ENCODE measurements around the gene FGF21.

Gene FGF21

DNA sequence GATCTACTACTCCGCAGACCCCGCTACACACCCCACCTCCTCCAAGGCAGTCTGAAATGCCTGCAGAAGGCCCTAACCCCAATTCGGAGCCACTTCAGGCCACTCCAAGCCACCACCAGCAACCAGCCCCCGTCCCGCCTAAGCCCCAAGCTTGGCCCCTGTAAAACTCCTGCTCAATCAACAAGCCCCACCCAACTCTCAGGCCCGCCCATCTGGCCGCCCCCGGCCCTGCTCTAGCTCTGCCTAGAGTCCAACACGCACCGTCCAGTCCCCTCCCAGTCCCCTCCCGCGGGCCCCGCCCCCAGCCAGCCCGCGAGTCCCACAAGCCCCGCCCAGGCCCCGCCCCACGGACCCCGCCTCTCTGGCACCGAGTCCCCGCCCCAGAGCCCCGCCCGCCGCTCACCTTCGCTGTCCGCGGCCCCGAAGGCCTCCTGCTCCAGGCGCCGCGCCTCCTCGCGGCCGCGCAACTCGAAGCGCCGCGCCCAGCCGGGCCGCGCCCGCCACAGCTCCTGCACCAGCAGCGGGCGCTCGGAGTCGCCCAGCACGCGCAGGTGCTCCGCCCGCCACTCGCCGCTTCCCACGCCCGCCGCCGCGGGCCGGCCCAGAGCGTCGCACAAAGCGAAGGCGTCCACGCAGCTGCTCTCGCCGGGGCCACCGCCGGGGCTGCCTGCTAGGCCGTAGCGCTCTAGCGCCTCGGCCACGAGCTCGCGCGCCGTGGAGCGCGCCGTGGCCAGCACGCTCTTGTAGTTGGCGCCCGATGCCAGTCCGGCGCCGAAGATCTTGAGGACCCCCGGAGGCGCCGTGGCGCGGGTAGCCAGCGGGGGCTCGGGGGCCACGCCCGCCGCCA, 16.5 kb upstream of the FGF21 start:
- H2AFZ ChIP-seq (ENCODE audit: low read depth, low read length), result peak overlapping the region; percentile 85
- H3K4me1 ChIP-seq (ENCODE audit: insufficient read depth, low read length), result peaks cover 5% of the 10 kb centered on the region
- H3K9me3 ChIP-seq (ENCODE audit: low read length), result peaks cover 5% of the 10 kb centered on the region
- peak overlapping the region; percentile 41 for H3K4me3 ChIP-seq (ENCODE audit: low read length)
- peaks cover 14% of the 10 kb centered on the region for H3K27me3 ChIP-seq (ENCODE audit: insufficient read depth, low read length)
- H3K36me3 ChIP-seq (ENCODE audit: insufficient read depth, low read length), result no peaks in the 10 kb centered on the region

DNA sequence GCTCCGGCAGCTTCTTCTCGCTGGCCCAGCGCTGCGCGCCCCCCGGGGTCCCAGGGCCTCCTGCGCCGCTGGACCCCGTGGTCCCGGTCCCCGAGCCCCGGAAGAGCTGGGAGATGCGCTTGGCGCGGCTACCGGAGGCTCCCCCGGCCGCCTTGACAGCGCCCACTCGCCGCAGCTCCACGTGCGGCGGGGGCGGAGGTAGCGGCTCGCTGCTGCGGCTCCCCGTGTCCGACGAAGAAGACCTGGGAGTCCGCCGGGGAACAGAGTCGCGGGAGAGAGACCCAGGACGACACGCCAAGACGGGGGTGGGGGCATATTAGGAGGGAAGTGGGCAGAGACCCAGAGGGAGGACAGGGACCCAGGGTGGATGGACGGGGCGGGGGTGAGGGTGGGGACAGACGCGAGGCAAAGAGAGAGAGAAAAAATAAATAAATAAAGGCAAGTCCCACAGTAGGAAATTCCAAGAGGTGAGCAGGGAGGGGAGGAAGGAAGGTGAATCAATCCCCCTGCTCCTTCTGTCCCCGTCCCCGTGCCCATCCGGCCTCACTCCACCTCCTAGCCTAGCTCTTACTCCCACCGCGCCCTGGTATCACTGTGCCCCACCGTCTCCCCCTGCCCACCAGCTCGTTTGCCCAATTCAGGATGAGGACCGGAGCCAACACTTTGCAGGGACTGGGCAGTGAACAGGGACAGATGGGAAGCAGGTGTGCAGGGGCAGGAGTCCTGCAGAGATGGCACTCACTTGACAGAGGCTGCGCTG, 15.7 kb upstream of the FGF21 start:
- H3K4me1 ChIP-seq (ENCODE audit: insufficient read depth, low read length), result peaks cover 5% of the 10 kb centered on the region
- peak overlapping the region; percentile 41 for H3K4me3 ChIP-seq (ENCODE audit: low read length)
- peaks cover 5% of the 10 kb centered on the region for H3K9me3 ChIP-seq (ENCODE audit: low read length)
- H3K36me3 ChIP-seq (ENCODE audit: insufficient read depth, low read length), result no peaks in the 10 kb centered on the region
- H3K27me3 ChIP-seq (ENCODE audit: insufficient read depth, low read length), result peaks cover 14% of the 10 kb centered on the region
- peak overlapping the region; percentile 85 for H2AFZ ChIP-seq (ENCODE audit: low read depth, low read length)

DNA sequence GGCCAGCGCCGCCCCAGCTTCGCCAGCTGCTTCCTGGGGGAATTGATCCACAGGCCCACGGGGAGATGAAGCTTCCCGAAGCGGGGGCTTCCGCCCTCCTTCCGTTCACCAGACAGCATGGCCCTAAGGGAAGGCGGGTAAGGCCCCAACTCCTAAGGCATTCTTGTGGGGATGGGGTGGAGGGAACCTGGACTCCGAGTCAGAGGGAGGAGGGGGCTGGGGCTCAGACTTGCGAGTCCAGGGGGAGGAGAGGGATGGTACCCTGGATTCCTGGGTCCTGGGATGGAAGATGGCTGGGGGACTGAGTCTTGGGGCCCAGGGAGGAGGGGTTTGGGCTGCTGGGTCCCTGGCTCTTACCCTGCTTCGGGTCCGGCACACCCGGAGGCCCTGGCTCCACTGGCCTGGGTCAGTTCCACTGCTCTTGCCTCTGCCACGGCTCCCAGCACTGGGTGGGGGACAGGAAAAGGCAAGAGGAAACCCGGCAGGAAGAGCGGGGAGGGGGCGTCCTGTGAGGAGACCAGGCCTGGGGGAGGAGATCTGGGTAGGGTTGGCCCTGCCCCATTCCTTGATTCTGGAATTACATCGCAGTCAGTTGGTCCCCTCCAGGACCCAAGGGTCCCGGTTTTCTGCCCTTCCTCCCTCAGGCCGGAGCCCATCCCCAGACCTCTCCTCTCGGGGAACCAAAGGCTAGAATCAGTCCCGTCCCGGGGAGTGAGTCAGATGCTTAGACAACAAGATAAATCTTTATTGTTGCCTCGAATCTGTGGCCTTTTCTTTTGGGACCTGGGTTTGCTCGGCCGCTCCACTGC, 15.0 kb upstream of the FGF21 start, which contains the start of gene RASIP1:
RASIP1 (minus strand) TSS at position 447 of the 809 bp plus-strand sequence; CDS start at position 119, 328 bp downstream.
- H3K9me3 ChIP-seq (ENCODE audit: low read length), result peaks cover 5% of the 10 kb centered on the region
- peak within 1 kb of the TSS; percentile 41 for H3K4me3 ChIP-seq (ENCODE audit: low read length)
- H3K4me1 ChIP-seq (ENCODE audit: insufficient read depth, low read length), result peaks cover 5% of the 10 kb centered on the region
- H3K27me3 ChIP-seq (ENCODE audit: insufficient read depth, low read length), result peaks cover 14% of the 10 kb centered on the region
- peak within 1 kb of the TSS; percentile 85 for H2AFZ ChIP-seq (ENCODE audit: low read depth, low read length)
- H3K36me3 ChIP-seq (ENCODE audit: insufficient read depth, low read length), result no peaks in the 10 kb centered on the region

DNA sequence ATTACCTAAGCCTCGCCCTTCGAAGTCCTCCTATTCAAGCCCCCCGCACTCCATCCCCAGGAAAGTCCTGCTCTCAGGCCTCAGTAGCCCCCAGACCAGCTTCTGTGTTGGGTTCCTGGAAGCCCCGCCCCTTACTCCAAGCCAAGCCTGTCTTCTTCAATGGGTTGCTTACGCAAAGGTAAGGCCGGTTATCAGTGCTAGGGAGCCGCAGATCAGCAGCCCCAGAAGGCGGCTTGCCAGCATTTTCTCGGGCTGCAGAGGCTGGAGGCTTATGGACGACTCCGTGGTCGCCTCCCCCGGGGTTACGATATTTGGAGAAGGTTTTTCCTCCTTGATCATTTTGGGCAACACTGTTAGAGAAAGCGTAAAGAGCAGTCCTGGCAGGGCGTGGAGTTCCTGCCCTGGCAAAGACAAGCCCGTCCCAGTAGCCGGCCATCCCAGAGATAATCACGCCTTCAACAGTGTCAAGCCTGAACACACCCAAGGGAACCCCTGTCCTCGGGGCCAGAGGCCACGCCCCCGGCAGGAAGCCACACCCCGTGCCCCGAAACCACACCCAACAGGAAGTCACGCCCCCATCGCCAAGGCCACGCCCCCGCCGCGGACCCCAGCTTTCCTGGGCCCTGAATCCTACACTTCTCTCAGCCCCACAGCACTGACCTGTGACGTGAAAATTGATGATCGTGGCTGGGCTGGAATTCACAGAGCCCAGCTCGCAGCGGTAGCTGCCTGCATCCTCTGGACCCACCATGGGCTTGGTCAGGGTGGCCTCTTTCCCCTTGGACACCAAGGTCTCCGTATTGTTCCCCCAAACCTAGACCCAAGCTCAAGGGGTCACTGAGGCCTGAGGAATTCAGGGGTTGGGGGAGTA, 14.0 kb upstream of the FGF21 start:
- peaks cover 5% of the 10 kb centered on the region for H3K9me3 ChIP-seq (ENCODE audit: low read length)
- H2AFZ ChIP-seq (ENCODE audit: low read depth, low read length), result no peak overlapping the region
- peaks cover 5% of the 10 kb centered on the region for H3K4me1 ChIP-seq (ENCODE audit: insufficient read depth, low read length)
- peaks cover 14% of the 10 kb centered on the region for H3K27me3 ChIP-seq (ENCODE audit: insufficient read depth, low read length)
- no peak overlapping the region for H3K4me3 ChIP-seq (ENCODE audit: low read length)
- H3K36me3 ChIP-seq (ENCODE audit: insufficient read depth, low read length), result no peaks in the 10 kb centered on the region

DNA sequence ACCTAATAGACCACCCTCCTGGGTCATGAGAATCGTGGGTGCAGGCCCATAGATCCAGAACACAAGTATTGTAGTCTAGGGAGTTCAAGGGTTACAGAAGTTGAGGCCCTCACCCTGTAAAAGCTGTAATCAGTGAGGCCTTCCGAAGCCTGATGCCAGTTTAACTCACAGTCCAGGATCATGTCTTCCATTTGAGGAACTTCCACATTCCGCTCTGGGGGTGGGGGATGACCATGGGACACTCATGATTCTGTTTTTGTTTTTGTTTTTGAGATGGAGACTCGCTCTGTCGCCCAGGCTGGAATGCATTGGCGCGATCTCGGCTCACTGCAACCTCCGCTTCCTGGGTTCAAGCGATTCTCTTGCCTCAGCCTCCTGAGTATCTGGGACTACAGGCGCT, 13.2 kb upstream of the FGF21 start:
- H3K36me3 ChIP-seq (ENCODE audit: insufficient read depth, low read length), result no peaks in the 10 kb centered on the region
- H3K4me3 ChIP-seq (ENCODE audit: low read length), result no peak overlapping the region
- H3K4me1 ChIP-seq (ENCODE audit: insufficient read depth, low read length), result peaks cover 5% of the 10 kb centered on the region
- H3K27me3 ChIP-seq (ENCODE audit: insufficient read depth, low read length), result peaks cover 14% of the 10 kb centered on the region
- H2AFZ ChIP-seq (ENCODE audit: low read depth, low read length), result no peak overlapping the region
- H3K9me3 ChIP-seq (ENCODE audit: low read length), result peaks cover 5% of the 10 kb centered on the region

DNA sequence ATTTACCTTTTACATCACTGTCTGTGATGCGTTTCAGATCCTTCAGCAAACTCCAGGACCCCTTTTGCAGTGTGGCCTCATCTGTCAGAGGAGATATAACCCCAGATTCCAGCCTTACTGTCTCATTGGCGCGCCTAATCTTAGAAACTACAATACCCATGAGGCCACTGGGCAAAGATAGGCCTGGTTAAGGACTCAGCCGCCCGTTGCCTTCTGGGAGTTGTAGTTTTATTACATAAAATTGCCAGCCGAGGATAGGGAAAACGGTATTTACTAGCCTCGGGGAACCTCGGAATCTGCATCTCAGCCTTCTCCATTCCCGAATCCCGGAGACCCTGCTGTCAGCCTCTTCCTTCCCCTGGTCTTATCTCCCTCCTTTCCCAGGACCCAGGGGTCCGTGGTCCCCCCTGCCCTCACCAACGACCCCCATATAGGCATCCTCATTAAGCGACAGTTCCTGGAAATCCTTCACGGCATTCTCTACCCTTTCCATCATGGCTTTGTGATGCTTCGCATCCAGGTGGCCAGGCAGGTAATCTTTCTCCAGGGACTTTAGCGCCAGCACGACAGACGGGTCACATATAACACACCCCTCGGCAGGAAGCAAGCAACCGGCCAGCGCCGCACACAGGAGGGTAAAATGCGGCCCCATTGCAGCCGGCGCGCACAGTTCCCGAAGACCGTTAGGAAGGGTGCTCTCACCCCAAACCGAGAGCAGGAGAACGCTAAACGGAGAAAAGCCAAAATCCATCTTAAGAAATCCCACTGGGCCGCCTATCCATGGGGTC, 9.9 kb upstream of the FGF21 start:
- Histone ChIP-seq H2AFZ (ENCODE audit: low read depth, low read length) (no peak overlapping the region), H3K4me3 (ENCODE audit: low read length) (no peak overlapping the region), H3K9me3 (ENCODE audit: low read length) (peaks cover 5% of the 10 kb centered on the region), H3K27me3 (ENCODE audit: insufficient read depth, low read length) (peaks cover 19% of the 10 kb centered on the region), H3K36me3 (ENCODE audit: insufficient read depth, low read length) (no peaks in the 10 kb centered on the region), H3K4me1 (ENCODE audit: insufficient read depth, low read length) (no peaks in the 10 kb centered on the region)

DNA sequence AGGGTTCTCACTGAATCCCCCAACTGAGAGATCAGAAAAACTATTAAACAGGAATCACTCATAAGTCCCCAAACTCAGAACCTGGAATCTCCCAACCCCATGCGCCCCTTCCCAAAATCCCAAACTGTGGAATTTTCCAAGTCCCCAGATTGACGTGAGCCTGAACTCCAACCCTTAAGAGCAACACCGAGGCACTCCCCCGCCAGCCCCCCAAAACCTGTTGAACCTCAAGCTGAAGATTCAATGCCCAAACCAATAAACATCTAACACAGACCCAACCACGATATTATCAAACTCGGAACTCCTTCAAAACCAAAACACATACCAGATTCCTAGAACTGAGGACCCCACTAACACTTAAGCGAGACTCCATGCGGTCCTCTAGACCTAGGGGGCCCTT, 9.2 kb upstream of the FGF21 start:
- H2AFZ ChIP-seq (ENCODE audit: low read depth, low read length), result no peak overlapping the region

DNA sequence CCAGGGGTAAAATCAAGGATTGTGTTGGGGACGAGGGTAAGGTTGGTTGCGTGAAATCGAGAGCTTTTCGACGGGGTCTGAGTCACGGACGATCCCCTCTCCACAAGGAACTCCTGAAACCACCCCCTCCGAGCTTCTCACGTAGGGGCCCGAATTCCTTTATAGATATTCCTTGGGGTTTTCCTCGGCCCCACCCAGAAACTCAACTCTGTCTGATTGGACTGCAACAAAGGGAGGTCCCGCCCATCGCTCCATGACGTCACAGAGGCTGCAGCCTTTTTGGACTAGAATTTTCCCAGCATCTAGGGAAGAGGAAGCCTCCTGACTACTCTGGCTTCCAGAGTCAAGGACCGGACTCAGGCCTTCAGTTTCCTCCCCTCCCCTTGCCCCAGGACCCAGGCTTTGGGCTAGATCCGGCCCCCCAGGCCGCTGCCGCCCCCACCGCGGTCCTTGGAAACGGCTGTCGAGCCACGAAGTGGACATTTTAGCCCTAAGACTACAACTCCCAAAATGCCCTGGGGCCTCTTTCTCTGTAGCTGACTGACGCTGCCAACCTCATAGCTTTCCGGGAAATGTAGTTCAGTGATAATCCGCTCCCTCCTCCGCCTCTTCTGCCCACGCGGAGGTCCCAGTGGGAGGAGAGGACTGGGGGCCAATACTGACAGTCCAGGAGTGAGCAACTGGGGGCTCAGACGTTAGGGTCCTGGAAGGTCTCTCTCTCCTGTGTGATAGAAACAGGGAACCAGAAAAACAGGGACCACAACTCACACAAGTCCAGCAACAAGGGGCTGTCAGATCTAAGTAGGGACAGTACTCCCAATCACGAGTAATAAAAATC, 8.4 kb upstream of the FGF21 start, which contains the start of gene IZUMO1:
IZUMO1 (minus strand) TSS at position 172 of the 838 bp plus-strand sequence. CDS start 1,050 bp downstream, outside the sequence.
- Histone ChIP-seq H3K9me3 (ENCODE audit: low read length) (no peaks in the 10 kb centered on the region), H3K36me3 (ENCODE audit: insufficient read depth, low read length) (no peaks in the 10 kb centered on the region), H3K27me3 (ENCODE audit: insufficient read depth, low read length) (peaks cover 22% of the 10 kb centered on the region), H2AFZ (ENCODE audit: low read depth, low read length) (no peak within 1 kb of the TSS), H3K4me1 (ENCODE audit: insufficient read depth, low read length) (no peaks in the 10 kb centered on the region), H3K4me3 (ENCODE audit: low read length) (peak within 1 kb of the TSS; percentile 25)

More for the DNA sequence above, 9.2 kb upstream of the FGF21 start:
- Histone ChIP-seq H3K27me3 (ENCODE audit: insufficient read depth, low read length) (peaks cover 19% of the 10 kb centered on the region), H3K36me3 (ENCODE audit: insufficient read depth, low read length) (no peaks in the 10 kb centered on the region), H3K4me3 (ENCODE audit: low read length) (no peak overlapping the region), H3K4me1 (ENCODE audit: insufficient read depth, low read length) (no peaks in the 10 kb centered on the region), H3K9me3 (ENCODE audit: low read length) (peaks cover 4% of the 10 kb centered on the region)

DNA sequence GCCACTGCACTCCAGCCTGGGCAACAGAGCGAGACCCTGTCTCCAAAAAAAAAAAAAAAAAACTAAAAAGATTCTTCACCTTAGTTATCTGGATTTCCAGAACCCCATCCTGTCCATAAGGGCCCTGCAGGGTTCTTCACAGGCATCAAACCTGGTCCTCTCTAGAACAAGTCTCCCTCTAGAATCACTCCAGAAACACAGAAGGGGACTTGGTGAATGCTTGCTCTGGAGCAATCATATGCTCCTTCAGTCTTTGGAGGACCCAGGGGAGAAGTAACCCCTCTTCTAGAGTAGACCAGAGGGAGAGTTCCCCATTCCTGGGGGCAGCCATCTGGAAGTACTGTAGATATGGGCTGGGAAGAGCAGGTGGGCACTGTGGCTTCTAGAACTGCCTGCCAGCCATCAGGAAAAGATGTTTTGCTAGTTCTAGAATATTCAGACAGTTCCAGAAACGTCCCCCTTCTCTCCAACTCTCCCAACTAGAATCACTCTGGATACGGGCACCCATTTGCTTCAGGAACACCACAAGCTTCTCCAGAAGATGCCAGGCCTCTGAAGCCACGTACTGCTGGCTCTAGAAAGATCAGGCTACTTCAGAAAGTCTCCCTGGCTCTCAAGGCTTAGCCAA, 5.6 kb upstream of the FGF21 start:
- Histone ChIP-seq H3K4me1 (ENCODE audit: insufficient read depth, low read length) (peaks cover 10% of the 10 kb centered on the region), H3K36me3 (ENCODE audit: insufficient read depth, low read length) (no peaks in the 10 kb centered on the region), H3K9me3 (ENCODE audit: low read length) (peaks cover 2% of the 10 kb centered on the region), H2AFZ (ENCODE audit: low read depth, low read length) (no peak overlapping the region), H3K27me3 (ENCODE audit: insufficient read depth, low read length) (peaks cover 44% of the 10 kb centered on the region), H3K4me3 (ENCODE audit: low read length) (no peak overlapping the region)

DNA sequence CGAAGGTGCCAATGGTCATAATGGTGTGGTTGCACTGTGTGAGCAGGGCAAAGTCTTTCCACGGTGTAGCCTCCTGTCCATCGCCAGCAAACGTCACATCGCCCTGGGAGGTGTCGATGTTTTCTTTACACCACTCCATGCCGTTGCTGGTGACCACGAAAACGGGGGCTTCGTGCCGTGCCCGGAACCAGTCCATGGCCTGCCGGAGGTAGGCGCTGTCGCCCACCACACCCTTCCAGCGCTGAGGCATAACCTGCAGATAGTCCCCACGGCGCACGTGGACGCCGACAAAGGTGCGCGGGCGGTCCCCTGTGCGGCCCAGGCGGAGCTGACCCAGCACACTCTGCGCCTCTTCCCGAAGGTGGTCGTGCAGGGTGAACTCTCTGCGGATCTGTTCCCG, 5.0 kb upstream of the FGF21 start:
- Histone ChIP-seq H3K27me3 (ENCODE audit: insufficient read depth, low read length) (peaks cover 49% of the 10 kb centered on the region), H3K9me3 (ENCODE audit: low read length) (peaks cover 2% of the 10 kb centered on the region), H3K4me3 (ENCODE audit: low read length) (no peak overlapping the region), H2AFZ (ENCODE audit: low read depth, low read length) (no peak overlapping the region), H3K36me3 (ENCODE audit: insufficient read depth, low read length) (no peaks in the 10 kb centered on the region), H3K4me1 (ENCODE audit: insufficient read depth, low read length) (peaks cover 10% of the 10 kb centered on the region)

Data from neuron (in vitro differentiated cells).